Measurements from ENCODE around the gene IRF2. TPM values are rescaled to one million over a fixed set of nuclear protein-coding genes. Genes with fewer than 3 reads are reported as not detected.

IRF2 gene
- total RNA-seq, 2 donors from 2014 or later: 17.3 to 24.6 TPM

- DNase-seq: peak; percentile 42
Measured at GRCh38 chr4:184384810-184385557, 89.4 kb downstream of the IRF2 start.

GRCh38 chr4:184384056-184384809 is 90.1 kb downstream of the IRF2 start:
- H3K4me1 ChIP-seq (ENCODE audit: control insufficient read depth, insufficient read depth, low read length): peaks cover 23% of the 10 kb centered on the region
- peaks cover 9% of the 10 kb centered on the region for H3K36me3 ChIP-seq (ENCODE audit: control insufficient read depth, insufficient read depth, low read length)
- no peaks in the 10 kb centered on the region for H3K9me3 ChIP-seq (ENCODE audit: control insufficient read depth, low read length)
- WGBS, 2 experiments (ENCODE audit: insufficient coverage in 1 of 2, insufficient read length in 1 of 2): 74 to 80% methylated on average over 7 to 13 of the region's 13 CpGs
- peaks cover 19% of the 10 kb centered on the region for H3K36me3 Mint-ChIP-seq (ENCODE audit: low read depth)
- DNase-seq: peak; percentile 49
- no peaks in the 10 kb centered on the region for H3K27me3 Mint-ChIP-seq (ENCODE audit: insufficient read depth)
- H3K9ac ChIP-seq (ENCODE audit: extremely low read depth, low read length, poor library complexity, severe bottlenecking): no peak overlapping the region
- peaks cover 56% of the 10 kb centered on the region for H3K4me1 Mint-ChIP-seq
- H3K27me3 ChIP-seq (ENCODE audit: control insufficient read depth, insufficient read depth, low read length, poor library complexity, severe bottlenecking): no peaks in the 10 kb centered on the region
- H3K27ac Mint-ChIP-seq: peak overlapping the region; percentile 61
- no peak overlapping the region for H3K4me3 Mint-ChIP-seq
- H3K9me3 Mint-ChIP-seq: no peaks in the 10 kb centered on the region
- H3K4me3 ChIP-seq (ENCODE audit: low read length): no peak overlapping the region
- H3K27ac ChIP-seq (ENCODE audit: low read depth, low read length): no peak overlapping the region
- no peak for TF ChIP-seq CTCF (conservative IDR thresholded peaks at IDR 0.05)

More at GRCh38 chr4:184384810-184385557, 89.4 kb downstream of the IRF2 start:
- 74 to 79% methylated on average over 6 of the region's 7 CpGs for WGBS, 2 experiments (ENCODE audit: insufficient coverage in 1 of 2, insufficient read length in 1 of 2)
- Mint-ChIP-seq H3K27me3 (ENCODE audit: insufficient read depth) (no peaks in the 10 kb centered on the region), H3K27ac (no peak overlapping the region), H3K9me3 (no peaks in the 10 kb centered on the region), H3K36me3 (ENCODE audit: low read depth) (peaks cover 25% of the 10 kb centered on the region), H3K4me1 (peaks cover 59% of the 10 kb centered on the region), H3K4me3 (no peak overlapping the region)
- no peaks in the 10 kb centered on the region for H3K27me3 ChIP-seq (ENCODE audit: control insufficient read depth, insufficient read depth, low read length, poor library complexity, severe bottlenecking)
- H3K9me3 ChIP-seq (ENCODE audit: control insufficient read depth, low read length): no peaks in the 10 kb centered on the region
- H3K27ac ChIP-seq (ENCODE audit: low read depth, low read length): no peak overlapping the region
- no peak for TF ChIP-seq CTCF (conservative IDR thresholded peaks at IDR 0.05)
- peaks cover 9% of the 10 kb centered on the region for H3K36me3 ChIP-seq (ENCODE audit: control insufficient read depth, insufficient read depth, low read length)
- peaks cover 23% of the 10 kb centered on the region for H3K4me1 ChIP-seq (ENCODE audit: control insufficient read depth, insufficient read depth, low read length)
- H3K9ac ChIP-seq (ENCODE audit: extremely low read depth, low read length, poor library complexity, severe bottlenecking): no peak overlapping the region
- H3K4me3 ChIP-seq (ENCODE audit: low read length): no peak overlapping the region

- H3K27me3 Mint-ChIP-seq (ENCODE audit: insufficient read depth): no peaks in the 10 kb centered on the region
- Histone ChIP-seq H3K9ac (ENCODE audit: extremely low read depth, low read length, poor library complexity, severe bottlenecking) (no peak overlapping the region), H3K4me1 (ENCODE audit: control insufficient read depth, insufficient read depth, low read length) (peaks cover 23% of the 10 kb centered on the region), H3K9me3 (ENCODE audit: control insufficient read depth, low read length) (no peaks in the 10 kb centered on the region), H3K36me3 (ENCODE audit: control insufficient read depth, insufficient read depth, low read length) (peaks cover 8% of the 10 kb centered on the region), H3K27me3 (ENCODE audit: control insufficient read depth, insufficient read depth, low read length, poor library complexity, severe bottlenecking) (no peaks in the 10 kb centered on the region), H3K27ac (ENCODE audit: low read depth, low read length) (no peak overlapping the region), H3K4me3 (ENCODE audit: low read length) (no peak overlapping the region)
- no peaks in the 10 kb centered on the region for H3K9me3 Mint-ChIP-seq
- DNase-seq: peak; percentile 20
- H3K27ac Mint-ChIP-seq: no peak overlapping the region
- 89 to 90% methylated on average over 5 to 8 of the region's 8 CpGs for WGBS, 2 experiments (ENCODE audit: insufficient coverage in 1 of 2, insufficient read length in 1 of 2)
- peaks cover 12% of the 10 kb centered on the region for H3K36me3 Mint-ChIP-seq (ENCODE audit: low read depth)
- no peak overlapping the region for H3K4me3 Mint-ChIP-seq
- no peak for TF ChIP-seq CTCF (conservative IDR thresholded peaks at IDR 0.05)
- H3K4me1 Mint-ChIP-seq: peaks cover 56% of the 10 kb centered on the region
Measured at GRCh38 chr4:184383497-184384055, 90.8 kb downstream of the IRF2 start.

Data from endodermal cell (in vitro differentiated cells).